HL-60 (cell line): Measurements from ENCODE around the gene LGR6.
A peak's percentile ranks its signal among the peaks of the same experiment; 100 is the strongest.

Experiments used
- DNase-seq, 2 experiments: peaks; one replicate each; pipeline ENCODE4 v3.0.0-alpha.2; 2010 to 2020; ENCODE audit warnings: low read depth in 1 of 2, low spot score in 1 of 2
- H3K27ac ChIP-seq: fragments of 250-450 bp; sonication (Bioruptor Pico); replicated peaks from 2 replicates; pipeline ENCODE4 v1.5.1; 2020; ENCODE audit warnings: mild to moderate bottlenecking, moderate library complexity
- H3K27me3 ChIP-seq: fragments of 250-450 bp; sonication (Bioruptor Pico); 2 replicates; pipeline ENCODE4 v1.5.1; 2021; ENCODE audit warnings: mild to moderate bottlenecking, moderate library complexity; ENCODE audit not compliant: insufficient read depth, poor library complexity, severe bottlenecking
- H3K4me3 ChIP-seq: replicated peaks from 2 replicates; pipeline ENCODE4 v1.5.1; 2011; ENCODE audit warnings: mild to moderate bottlenecking, control low read depth, low read length; ENCODE audit not compliant: insufficient read depth
- GABPA ChIP-seq: IDR thresholded peaks from 2 replicates; pipeline ENCODE4 v1.6.1; 2012; ENCODE audit warnings: low read depth
- POLR2AphosphoS5 ChIP-seq: IDR thresholded peaks from 2 replicates; pipeline ENCODE4 v1.6.1; 2012; ENCODE audit warnings: low read depth
- SPI1 ChIP-seq: IDR thresholded peaks from 2 replicates; pipeline ENCODE4 v1.6.1; 2012; ENCODE audit warnings: low read depth, mild to moderate bottlenecking, borderline replicate concordance
- TF ChIP-seq, protein P1 (sequence below): IDR thresholded peaks from 2 replicates; pipeline ENCODE4 v1.6.1; 2012; ENCODE audit warnings: low read depth; ENCODE audit not compliant: insufficient replicate concordance
- TF ChIP-seq, protein P2 (sequence below): IDR thresholded peaks from one replicate; pipeline ENCODE4 v1.5.1; 2011; ENCODE audit warnings: low read length, control low read depth, inconsistent platforms; ENCODE audit not compliant: insufficient read depth

The LGR6 gene

DNA sequence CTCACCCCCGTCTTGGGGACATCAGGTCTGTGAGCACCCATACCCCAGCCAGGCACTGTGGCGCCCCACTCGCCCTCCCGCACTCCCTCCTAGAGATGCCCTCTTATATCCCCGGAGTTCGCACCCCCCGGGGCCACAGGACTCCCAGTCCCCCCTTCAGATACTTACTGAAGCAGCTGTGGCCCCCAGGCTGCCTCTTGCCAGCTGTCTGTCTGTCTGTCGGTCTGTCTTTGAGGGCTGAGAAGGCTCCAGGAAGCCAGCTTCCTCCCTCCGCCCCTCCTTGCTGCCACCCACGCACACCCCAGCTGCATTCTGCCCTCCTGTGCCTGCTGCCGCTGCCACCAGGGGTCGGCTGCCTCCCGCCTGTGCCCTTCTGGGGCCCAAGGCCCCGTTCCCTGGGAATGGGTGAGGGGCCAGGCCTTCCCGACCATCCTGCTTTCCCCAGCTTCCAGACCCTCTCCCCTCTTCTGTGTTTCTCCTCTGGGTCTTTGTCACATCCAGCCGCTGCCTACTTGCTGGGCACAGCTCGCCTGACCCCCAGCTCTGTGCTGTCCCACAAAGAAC is 33.1 kb upstream of the LGR6 start, which contains the start of gene PTPN7:
Gene PTPN7 (minus strand): TSS at position 226 of the 564 bp plus-strand sequence. CDS start 1,200 bp downstream, outside the sequence.
- no peak for TF ChIP-seq GABPA
- TF ChIP-seq POLR2AphosphoS5: peak; percentile 73; the same call in 1 of the 2 replicates
- peak; percentile 58; the same call in 1 of the 2 replicates for TF ChIP-seq SPI1
- TF ChIP-seq, protein P1, sequence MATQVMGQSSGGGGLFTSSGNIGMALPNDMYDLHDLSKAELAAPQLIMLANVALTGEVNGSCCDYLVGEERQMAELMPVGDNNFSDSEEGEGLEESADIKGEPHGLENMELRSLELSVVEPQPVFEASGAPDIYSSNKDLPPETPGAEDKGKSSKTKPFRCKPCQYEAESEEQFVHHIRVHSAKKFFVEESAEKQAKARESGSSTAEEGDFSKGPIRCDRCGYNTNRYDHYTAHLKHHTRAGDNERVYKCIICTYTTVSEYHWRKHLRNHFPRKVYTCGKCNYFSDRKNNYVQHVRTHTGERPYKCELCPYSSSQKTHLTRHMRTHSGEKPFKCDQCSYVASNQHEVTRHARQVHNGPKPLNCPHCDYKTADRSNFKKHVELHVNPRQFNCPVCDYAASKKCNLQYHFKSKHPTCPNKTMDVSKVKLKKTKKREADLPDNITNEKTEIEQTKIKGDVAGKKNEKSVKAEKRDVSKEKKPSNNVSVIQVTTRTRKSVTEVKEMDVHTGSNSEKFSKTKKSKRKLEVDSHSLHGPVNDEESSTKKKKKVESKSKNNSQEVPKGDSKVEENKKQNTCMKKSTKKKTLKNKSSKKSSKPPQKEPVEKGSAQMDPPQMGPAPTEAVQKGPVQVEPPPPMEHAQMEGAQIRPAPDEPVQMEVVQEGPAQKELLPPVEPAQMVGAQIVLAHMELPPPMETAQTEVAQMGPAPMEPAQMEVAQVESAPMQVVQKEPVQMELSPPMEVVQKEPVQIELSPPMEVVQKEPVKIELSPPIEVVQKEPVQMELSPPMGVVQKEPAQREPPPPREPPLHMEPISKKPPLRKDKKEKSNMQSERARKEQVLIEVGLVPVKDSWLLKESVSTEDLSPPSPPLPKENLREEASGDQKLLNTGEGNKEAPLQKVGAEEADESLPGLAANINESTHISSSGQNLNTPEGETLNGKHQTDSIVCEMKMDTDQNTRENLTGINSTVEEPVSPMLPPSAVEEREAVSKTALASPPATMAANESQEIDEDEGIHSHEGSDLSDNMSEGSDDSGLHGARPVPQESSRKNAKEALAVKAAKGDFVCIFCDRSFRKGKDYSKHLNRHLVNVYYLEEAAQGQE: no peak
- TF ChIP-seq, protein P2, sequence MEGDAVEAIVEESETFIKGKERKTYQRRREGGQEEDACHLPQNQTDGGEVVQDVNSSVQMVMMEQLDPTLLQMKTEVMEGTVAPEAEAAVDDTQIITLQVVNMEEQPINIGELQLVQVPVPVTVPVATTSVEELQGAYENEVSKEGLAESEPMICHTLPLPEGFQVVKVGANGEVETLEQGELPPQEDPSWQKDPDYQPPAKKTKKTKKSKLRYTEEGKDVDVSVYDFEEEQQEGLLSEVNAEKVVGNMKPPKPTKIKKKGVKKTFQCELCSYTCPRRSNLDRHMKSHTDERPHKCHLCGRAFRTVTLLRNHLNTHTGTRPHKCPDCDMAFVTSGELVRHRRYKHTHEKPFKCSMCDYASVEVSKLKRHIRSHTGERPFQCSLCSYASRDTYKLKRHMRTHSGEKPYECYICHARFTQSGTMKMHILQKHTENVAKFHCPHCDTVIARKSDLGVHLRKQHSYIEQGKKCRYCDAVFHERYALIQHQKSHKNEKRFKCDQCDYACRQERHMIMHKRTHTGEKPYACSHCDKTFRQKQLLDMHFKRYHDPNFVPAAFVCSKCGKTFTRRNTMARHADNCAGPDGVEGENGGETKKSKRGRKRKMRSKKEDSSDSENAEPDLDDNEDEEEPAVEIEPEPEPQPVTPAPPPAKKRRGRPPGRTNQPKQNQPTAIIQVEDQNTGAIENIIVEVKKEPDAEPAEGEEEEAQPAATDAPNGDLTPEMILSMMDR: peak; percentile 72
- DNase-seq: peak; percentile 85 to 90
- H3K27me3 ChIP-seq: no peaks in the 10 kb centered on the region
- peak within 1 kb of the TSS; percentile 97 for H3K27ac ChIP-seq
- H3K4me3 ChIP-seq: peak within 1 kb of the TSS; percentile 56

DNA sequence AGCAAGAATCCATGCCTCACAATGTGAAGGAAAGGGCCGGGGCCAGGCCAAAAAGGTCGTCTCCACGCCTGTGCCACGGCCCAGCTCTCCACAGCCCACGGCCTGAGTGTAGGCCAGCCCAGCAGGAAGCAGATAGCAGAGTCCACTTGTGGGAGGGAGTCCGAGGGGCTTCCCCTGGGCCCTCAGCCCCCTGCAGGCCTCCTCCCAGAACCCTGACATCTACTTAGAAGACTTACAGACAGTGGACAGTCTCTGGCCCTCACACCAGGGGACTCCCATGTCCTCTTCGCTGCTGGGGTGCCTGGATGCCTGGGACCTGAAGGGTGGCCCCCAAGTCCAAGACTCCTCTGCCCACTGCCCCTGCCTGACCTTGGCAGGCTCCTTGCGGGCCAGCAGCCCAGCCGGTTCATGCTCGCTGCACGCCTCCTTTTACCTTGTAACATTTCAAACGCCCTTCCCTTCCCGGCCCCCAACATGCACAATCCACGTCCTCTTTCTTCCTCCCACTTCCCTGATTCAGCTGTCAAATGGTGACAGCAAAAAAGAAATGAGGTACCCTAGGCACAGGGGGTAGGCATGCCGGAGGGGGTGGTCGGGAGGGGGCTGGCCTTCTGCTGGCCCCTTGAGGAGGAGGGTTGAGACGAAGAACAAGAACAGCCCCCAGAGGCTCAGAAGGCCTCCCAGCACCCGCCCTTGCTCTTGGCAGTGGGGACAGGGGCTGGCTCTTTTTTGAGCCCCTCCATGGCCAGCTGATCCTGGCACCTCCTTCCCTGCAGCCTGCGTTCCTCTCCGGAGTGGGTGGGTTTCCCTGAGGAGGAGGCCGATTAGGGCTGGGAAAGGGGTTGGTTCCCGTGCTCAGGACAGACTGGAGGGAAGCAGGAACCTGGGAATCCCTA is 32.2 kb upstream of the LGR6 start:
- H3K27ac ChIP-seq: peak overlapping the region; percentile 97
- peak; percentile 50 to 63 for DNase-seq
- no peak for TF ChIP-seq POLR2AphosphoS5
- TF ChIP-seq SPI1: peak; percentile 84; the same call in 1 of the 2 replicates
- no peak for TF ChIP-seq GABPA
- TF ChIP-seq, protein P2: no peak
- TF ChIP-seq, protein P1: no peak
- peak overlapping the region; percentile 56 for H3K4me3 ChIP-seq
- no peaks in the 10 kb centered on the region for H3K27me3 ChIP-seq

DNA sequence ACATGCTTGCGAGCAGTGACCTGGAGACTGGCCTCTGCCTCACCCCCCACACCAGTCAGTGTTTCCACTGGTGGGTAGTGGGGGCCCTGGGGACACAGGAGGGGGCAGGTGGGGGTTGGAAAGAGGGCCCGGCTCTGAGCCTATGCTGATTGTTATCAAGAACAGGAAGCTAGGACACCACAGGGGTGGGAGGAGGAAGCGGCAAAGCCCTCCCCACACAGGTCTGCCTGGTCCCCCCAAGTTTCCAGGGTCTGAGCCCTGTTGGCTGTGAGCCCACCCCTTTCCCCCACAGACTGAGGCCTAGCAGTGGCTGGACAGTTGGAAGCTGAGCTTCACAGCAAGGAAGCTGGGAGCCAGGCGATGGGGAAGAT is 31.6 kb upstream of the LGR6 start:
- peak; percentile 82 to 97 for DNase-seq
- TF ChIP-seq, protein P2: no peak
- peak; percentile 70 for TF ChIP-seq POLR2AphosphoS5
- TF ChIP-seq SPI1: peak; percentile 47; the same call in 1 of the 2 replicates
- TF ChIP-seq, protein P1: no peak
- no peak for TF ChIP-seq GABPA
- H3K27me3 ChIP-seq: no peaks in the 10 kb centered on the region
- H3K4me3 ChIP-seq: peak overlapping the region; percentile 56
- H3K27ac ChIP-seq: peak overlapping the region; percentile 97
